ENCODE data around the gene MYH10.

DNA sequence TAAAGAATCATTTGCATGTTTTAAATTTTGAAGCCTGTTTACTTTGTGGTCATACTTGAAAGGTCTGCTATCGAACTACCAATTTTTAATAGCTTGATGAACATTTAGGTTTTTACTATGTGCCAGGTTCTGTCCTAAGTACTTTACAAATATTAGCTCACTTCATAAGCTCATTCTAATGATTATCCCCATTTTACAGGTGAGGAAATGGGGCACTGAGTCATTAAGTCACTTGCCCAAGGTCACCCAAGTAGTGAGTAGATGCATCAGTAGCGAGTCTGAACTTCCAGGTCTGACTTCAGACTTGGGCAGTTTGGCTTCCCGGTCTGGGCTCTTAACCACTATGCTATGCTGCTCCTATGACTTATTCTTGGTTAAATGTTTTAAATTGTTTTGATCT, 190.8 kb downstream of the MYH10 start:
- TF ChIP-seq CTCF (IDR thresholded peaks at IDR 0.05) = no peak
- no peak for TF ChIP-seq POLR2A (IDR thresholded peaks at IDR 0.05)
- no peak for TF ChIP-seq EP300 (IDR thresholded peaks at IDR 0.05)
- no peak for TF ChIP-seq POLR2AphosphoS5 (IDR thresholded peaks at IDR 0.05)

All from stomach (tissue), 4 donors.